Transverse colon (tissue), 4 donors: Measurements from ENCODE around the gene IFNB1. TPM values are rescaled to one million over a fixed set of nuclear protein-coding genes. Genes with fewer than 3 reads are reported as not detected.
A peak's percentile ranks its signal among the peaks of the same experiment; 100 is the strongest.

ENCODE experiments used
- DNase-seq: peaks from one replicate; pipeline ENCODE4 v3.0.0-alpha.2; 2019
- H3K27ac ChIP-seq, 4 donors: fragments of 200-600 bp; sonication (generic); 2 replicates each; pipeline ENCODE4 v1.5.1; 2016 to 2018; ENCODE audit warnings: inconsistent platforms in 4 of 4
- H3K27me3 ChIP-seq: fragments of 200-600 bp; sonication (generic); 2 replicates; pipeline ENCODE4 v1.5.1; 2017; ENCODE audit warnings: inconsistent platforms
- H3K36me3 ChIP-seq, 4 donors: fragments of 200-600 bp; sonication (generic); 2 replicates each; pipeline ENCODE4 v1.5.1; 2017 to 2019; ENCODE audit warnings: inconsistent platforms in 4 of 4
- H3K4me1 ChIP-seq, 4 donors: fragments of 200-600 bp; sonication (generic); 2 replicates each; pipeline ENCODE4 v1.5.1; 2017 to 2020; ENCODE audit warnings: inconsistent platforms in 4 of 4
- H3K4me3 ChIP-seq, 4 donors: fragments of 200-600 bp; sonication (generic); 1 replicate in 1 of 4; 2 replicates in 3 of 4; pipeline versions ENCODE4 v1.5.1 to v1.6.1; 2017 to 2019; ENCODE audit warnings: inconsistent platforms in 4 of 4
- H3K9me3 ChIP-seq, 2 donors: fragments of 200-600 bp; sonication (generic); 2 replicates each; pipeline ENCODE4 v1.5.1; 2017 to 2019; ENCODE audit warnings: inconsistent platforms in 2 of 2
- EP300 ChIP-seq: sonication (generic); formaldehyde crosslinking; IDR thresholded peaks from one replicate; pipeline ENCODE4 v1.6.1; 2017; ENCODE audit warnings: antibody characterized with exemption, low read depth
- POLR2A ChIP-seq: fragments of 450-650 bp; IDR thresholded peaks from one replicate; pipeline ENCODE4 v1.6.1; 2016; ENCODE audit warnings: antibody characterized with exemption, mild to moderate bottlenecking, moderate library complexity
- POLR2AphosphoS5 ChIP-seq, 3 donors: sonication (generic); formaldehyde crosslinking; IDR thresholded peaks; one replicate each; pipeline ENCODE4 v1.6.1; 2016; ENCODE audit warnings: antibody characterized with exemption in 3 of 3
- WGBS, 2 donors: methylation state at CpG; one replicate each; pipeline ENCODE4 v1.1.5; 2018; ENCODE audit warnings: low coverage in 1 of 2; 5-methylcytosine and 5-hydroxymethylcytosine counted together
- in situ Hi-C, 4 donors: fragments of 200-750 bp; cut with MboI; loops; one replicate each; pipeline versions ENCODE4 v1.15.0 to v1.15.1; 2017; ENCODE audit warnings: low sequenced_read_pairs in 3 of 4, low pct_ligation_motif_present in 1 of 4, low pct_unique_long_range_greater_than_20kb in 1 of 4
- intact Hi-C: fragments of 100-400 bp; cut with DNase I; formaldehyde crosslinking; loops from one replicate; pipeline ENCODE4 v1.15.1; 2023; ENCODE audit warnings: low total_unique reads
- total RNA-seq, 4 donors: library from RNA; depleted of rRNA; stranded (reverse); fragments of >200 nt; gene quantifications; one replicate each; pipeline ENCODE4 v1.1.0, GENCODE V29; 2016
- TF ChIP-seq, protein P1 (sequence below), 5 experiments: fragments of 200-600 bp in 3 of 5; fragments of 450-650 bp in 2 of 5; sonication (generic) in 3 of 5; IDR thresholded peaks; 1 replicate in 2 of 5; 2 replicates in 3 of 5; pipeline ENCODE4 v1.5.1; 2016 to 2017; ENCODE audit warnings: antibody characterized with exemption in 5 of 5, inconsistent platforms in 3 of 5, mild to moderate bottlenecking in 2 of 5, moderate library complexity in 1 of 5

The IFNB1 gene
- total RNA-seq, 4 donors from 2014 or later, result not detected

GRCh38 chr9:21042466-21042865 lies 35.3 kb downstream of the IFNB1 start:
- no peaks in the 10 kb centered on the region for H3K4me1 ChIP-seq
- H3K27ac ChIP-seq, result no peak overlapping the region
- in situ Hi-C loops, result loop anchor here in 1 of 4 donors (10.0 kb wide), 1 partner anchor 58 kb away; no protein-coding TSS in a partner anchor
- H3K27me3 ChIP-seq, result no peaks in the 10 kb centered on the region
- H3K9me3 ChIP-seq, result no peaks in the 10 kb centered on the region
- no peak for DNase-seq
- H3K36me3 ChIP-seq, result no peaks in the 10 kb centered on the region
- H3K4me3 ChIP-seq, result no peak overlapping the region
- intact Hi-C loops, result no loop called here
- WGBS, 2 donors, result 88 to 93% methylated on average over 4 of the region's 4 CpGs
- no peak for TF ChIP-seq EP300
- TF ChIP-seq POLR2A, result no peak
- no peak for TF ChIP-seq POLR2AphosphoS5 (IDR thresholded peaks at IDR 0.05)
- TF ChIP-seq, protein P1, sequence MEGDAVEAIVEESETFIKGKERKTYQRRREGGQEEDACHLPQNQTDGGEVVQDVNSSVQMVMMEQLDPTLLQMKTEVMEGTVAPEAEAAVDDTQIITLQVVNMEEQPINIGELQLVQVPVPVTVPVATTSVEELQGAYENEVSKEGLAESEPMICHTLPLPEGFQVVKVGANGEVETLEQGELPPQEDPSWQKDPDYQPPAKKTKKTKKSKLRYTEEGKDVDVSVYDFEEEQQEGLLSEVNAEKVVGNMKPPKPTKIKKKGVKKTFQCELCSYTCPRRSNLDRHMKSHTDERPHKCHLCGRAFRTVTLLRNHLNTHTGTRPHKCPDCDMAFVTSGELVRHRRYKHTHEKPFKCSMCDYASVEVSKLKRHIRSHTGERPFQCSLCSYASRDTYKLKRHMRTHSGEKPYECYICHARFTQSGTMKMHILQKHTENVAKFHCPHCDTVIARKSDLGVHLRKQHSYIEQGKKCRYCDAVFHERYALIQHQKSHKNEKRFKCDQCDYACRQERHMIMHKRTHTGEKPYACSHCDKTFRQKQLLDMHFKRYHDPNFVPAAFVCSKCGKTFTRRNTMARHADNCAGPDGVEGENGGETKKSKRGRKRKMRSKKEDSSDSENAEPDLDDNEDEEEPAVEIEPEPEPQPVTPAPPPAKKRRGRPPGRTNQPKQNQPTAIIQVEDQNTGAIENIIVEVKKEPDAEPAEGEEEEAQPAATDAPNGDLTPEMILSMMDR (IDR thresholded peaks at IDR 0.05), result no peak

DNA sequence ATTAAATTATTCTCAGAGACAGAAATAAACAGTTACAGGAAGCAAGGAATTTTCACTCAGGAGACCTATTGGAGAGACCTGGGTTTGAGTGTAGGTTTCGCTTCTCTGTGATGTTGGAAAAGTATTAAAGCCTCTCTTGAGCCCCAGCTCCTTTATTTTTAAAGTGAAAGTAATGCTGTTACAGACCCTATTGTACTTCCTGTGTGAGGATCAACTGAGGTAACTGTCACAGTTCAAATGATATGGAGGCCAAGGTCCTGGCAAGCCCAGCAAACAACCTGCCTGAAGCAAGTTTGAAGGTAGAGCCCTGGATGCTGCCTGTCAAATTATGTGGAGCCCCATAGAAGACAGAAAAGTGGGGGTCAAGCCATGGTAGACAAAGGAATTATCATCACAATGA lies 38.4 kb downstream of the IFNB1 start:
- WGBS, 2 donors, result 93 to 100% methylated on average over 1 of the region's 1 CpG
- no peaks in the 10 kb centered on the region for H3K36me3 ChIP-seq
- in situ Hi-C loops, result no loop called here

GRCh38 chr9:21037278-21037677 lies 40.5 kb downstream of the IFNB1 start:
- intact Hi-C loops (no loop called here), in situ Hi-C loops (no loop called here)
- no peaks in the 10 kb centered on the region for H3K4me1 ChIP-seq
- H3K9me3 ChIP-seq, result no peaks in the 10 kb centered on the region
- TF ChIP-seq POLR2A (no peak), POLR2AphosphoS5 (IDR thresholded peaks at IDR 0.05) (no peak), EP300 (no peak)
- TF ChIP-seq, protein P1 (IDR thresholded peaks at IDR 0.05), result no peak
- H3K4me3 ChIP-seq, result no peak overlapping the region
- no peaks in the 10 kb centered on the region for H3K36me3 ChIP-seq
- WGBS, 2 donors, result 89 to 100% methylated on average over 2 of the region's 2 CpGs
- H3K27me3 ChIP-seq, result no peaks in the 10 kb centered on the region
- DNase-seq, result no peak
- H3K27ac ChIP-seq, result no peak overlapping the region

More for the DNA sequence above, 38.4 kb downstream of the IFNB1 start:
- Histone ChIP-seq H3K4me3 (no peak overlapping the region), H3K27me3 (no peaks in the 10 kb centered on the region), H3K9me3 (no peaks in the 10 kb centered on the region), H3K4me1 (no peaks in the 10 kb centered on the region), H3K27ac (no peak overlapping the region)
- DNase-seq, result no peak
- intact Hi-C loops, result no loop called here
- TF ChIP-seq, protein P1 (IDR thresholded peaks at IDR 0.05), result no peak
- TF ChIP-seq POLR2AphosphoS5 (IDR thresholded peaks at IDR 0.05), result no peak
- TF ChIP-seq POLR2A, result no peak
- TF ChIP-seq EP300, result no peak

DNA sequence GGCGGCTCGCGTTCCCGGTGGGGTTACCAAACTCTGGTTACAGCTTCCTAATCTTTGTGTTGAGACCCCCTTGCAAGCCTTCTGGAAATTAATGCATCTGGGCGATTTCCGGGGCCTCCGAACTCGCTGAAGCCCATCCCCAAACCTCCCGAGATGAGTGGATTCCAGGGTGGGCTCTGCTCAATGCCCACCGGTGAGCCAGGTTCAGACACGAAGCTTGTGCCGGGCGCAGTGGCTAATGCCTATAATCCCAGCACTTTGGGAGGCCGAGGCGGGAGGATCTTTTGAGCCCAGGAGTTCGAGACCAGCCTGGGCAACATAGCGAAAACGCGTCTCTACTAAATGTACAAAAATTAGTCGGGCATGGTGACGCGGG lies 45.9 kb downstream of the IFNB1 start:
- WGBS, 2 donors, result 76% methylated on average over 22 of the region's 22 CpGs; no CpG with 5 or more reads in 1 of the 2 donors
- H3K27ac ChIP-seq, result peak overlapping the region; percentile 84 to 90 (median 87)
- peak overlapping the region in 3 of 4 donors; percentile 52 to 68 (median 60) for H3K4me3 ChIP-seq
- no peaks in the 10 kb centered on the region for H3K36me3 ChIP-seq
- H3K4me1 ChIP-seq, result peaks cover 0 to 11% (median 4%) of the 10 kb centered on the region in 4 donors
- DNase-seq, result no peak
- intact Hi-C loops (no loop called here), in situ Hi-C loops (no loop called here)
- H3K9me3 ChIP-seq, result no peaks in the 10 kb centered on the region
- H3K27me3 ChIP-seq, result no peaks in the 10 kb centered on the region
- TF ChIP-seq POLR2A (no peak), EP300 (no peak), POLR2AphosphoS5 (IDR thresholded peaks at IDR 0.05) (no peak)
- TF ChIP-seq, protein P1 (IDR thresholded peaks at IDR 0.05), result no peak
